G401 (cell line): ENCODE data around the gene STX1B. TPM values are rescaled to one million over a fixed set of nuclear protein-coding genes. Genes with fewer than 3 reads are reported as not detected.
A peak's percentile ranks its signal among the peaks of the same experiment; 100 is the strongest.

Experiments
- DNase-seq: peaks from one replicate; pipeline ENCODE4 v3.0.0-alpha.2; 2015; ENCODE audit warnings: low spot score
- in situ Hi-C: cut with HindIII; loops from 2 replicates; pipeline ENCODE4 v1.10.0; 2016; ENCODE audit warnings: low sequenced_read_pairs, mixed read lengths
- total RNA-seq: library from RNA; depleted of rRNA; stranded (reverse); fragments of >200 nt; shearing (Covaris generic); gene quantifications from 2 replicates; pipeline ENCODE4 v1.2.3, GENCODE V29; 2014

Gene STX1B
- total RNA-seq, 1 experiment from 2014 or later, result 0.37 TPM

- peak; percentile 95 for DNase-seq
- in situ Hi-C loops, result no loop called here
Measured at GRCh38 chr16:30957456-30958174, 52.8 kb downstream of the STX1B start, which contains the start of gene SETD1A. SETD1A (plus strand) TSS chr16:30957754; CDS start chr16:30958732, 978 bp downstream.

GRCh38 chr16:30956601-30957455, 53.6 kb downstream of the STX1B start:
- in situ Hi-C loops, result no loop called here
- DNase-seq, result peak; percentile 73

- in situ Hi-C loops, result no loop called here
- no peak for DNase-seq
Measured at GRCh38 chr16:30954993-30955392, 55.4 kb downstream of the STX1B start.

GRCh38 chr16:30953511-30954124, 56.8 kb downstream of the STX1B start:
- peak; percentile 89 for DNase-seq
- in situ Hi-C loops, result no loop called here

- in situ Hi-C loops, result no loop called here
- DNase-seq, result no peak
Measured at GRCh38 chr16:30953111-30953510, 57.3 kb downstream of the STX1B start.

GRCh38 chr16:30951750-30952149, 58.7 kb downstream of the STX1B start:
- no peak for DNase-seq
- in situ Hi-C loops, result no loop called here

DNA sequence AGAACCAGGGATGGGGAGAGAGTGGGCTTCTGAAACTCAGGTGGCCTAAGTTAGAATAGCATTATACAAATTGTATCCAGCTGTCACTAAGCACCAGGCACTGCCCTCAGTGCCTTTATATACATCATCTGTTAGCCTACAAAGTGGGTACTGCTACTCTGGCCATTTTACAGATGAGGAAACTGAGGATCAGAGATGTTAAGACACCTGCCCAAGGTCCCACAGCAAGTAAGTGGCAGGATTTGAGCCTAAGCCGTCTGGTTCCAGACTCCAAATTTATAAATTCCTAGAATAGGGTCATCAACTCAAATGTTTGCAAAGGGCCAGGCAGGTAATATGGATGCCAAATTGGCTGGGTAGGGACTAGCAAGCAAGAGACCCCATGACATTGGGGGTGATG, 59.2 kb downstream of the STX1B start:
- in situ Hi-C loops, result no loop called here
- DNase-seq, result no peak

- in situ Hi-C loops, result no loop called here
- DNase-seq, result no peak
Measured at GRCh38 chr16:30950516-30951065, 59.8 kb downstream of the STX1B start.

- DNase-seq, result peak; percentile 40
- in situ Hi-C loops, result no loop called here
Measured at GRCh38 chr16:30949650-30950515, 60.6 kb downstream of the STX1B start.

- in situ Hi-C loops, result no loop called here
- DNase-seq, result peak; percentile 76
Measured at GRCh38 chr16:30948667-30949649, 61.5 kb downstream of the STX1B start, which contains the start of gene ORAI3. ORAI3 (plus strand) TSS chr16:30949068; CDS start chr16:30949290, 222 bp downstream.

DNA sequence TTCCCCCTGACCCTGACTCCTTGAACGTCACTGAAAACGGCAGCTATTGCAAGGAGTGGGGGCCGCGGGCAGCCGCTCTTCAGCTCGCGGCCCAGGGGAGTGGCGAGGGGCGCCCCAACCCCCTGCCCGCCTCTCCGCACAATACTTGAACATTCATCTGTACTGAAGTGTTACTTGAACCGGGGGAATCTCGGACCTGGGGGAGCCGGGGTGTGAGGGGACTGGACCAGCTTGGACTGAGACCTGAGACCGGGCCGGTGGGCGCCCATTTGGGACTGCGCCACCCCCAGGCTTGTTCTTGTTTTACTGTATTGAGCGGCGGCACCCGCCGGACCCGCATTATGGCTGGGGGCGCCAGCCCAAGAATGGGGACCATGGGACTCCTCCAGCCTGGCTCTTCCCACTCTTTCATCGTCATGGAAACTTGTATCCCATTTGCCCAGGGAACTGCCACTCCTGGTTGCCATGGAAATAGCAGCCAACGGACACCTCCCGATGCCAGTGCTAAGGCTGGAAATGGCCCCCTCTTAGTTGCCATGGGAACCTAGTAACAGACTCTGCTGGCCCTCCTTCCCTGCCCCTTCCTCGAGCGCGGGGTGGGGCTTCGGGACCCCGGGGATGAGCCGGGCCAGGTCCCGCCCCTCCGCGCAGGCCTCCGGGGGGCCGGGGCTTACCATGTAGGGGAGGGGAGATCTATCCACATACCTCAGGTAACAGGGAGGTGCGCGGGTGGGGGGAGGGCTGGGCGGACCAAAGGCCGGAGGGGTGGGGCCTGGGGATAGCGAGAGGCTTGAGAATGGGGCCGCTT, 62.4 kb downstream of the STX1B start:
- in situ Hi-C loops, result no loop called here

GRCh38 chr16:30947541-30947858, 62.9 kb downstream of the STX1B start:
- in situ Hi-C loops, result no loop called here

More for the DNA sequence above, 62.4 kb downstream of the STX1B start:
- DNase-seq, result peak; percentile 99

GRCh38 chr16:30946671-30947540, 63.5 kb downstream of the STX1B start:
- in situ Hi-C loops, result no loop called here
- no peak for DNase-seq

More at GRCh38 chr16:30947541-30947858, 62.9 kb downstream of the STX1B start:
- no peak for DNase-seq

DNA sequence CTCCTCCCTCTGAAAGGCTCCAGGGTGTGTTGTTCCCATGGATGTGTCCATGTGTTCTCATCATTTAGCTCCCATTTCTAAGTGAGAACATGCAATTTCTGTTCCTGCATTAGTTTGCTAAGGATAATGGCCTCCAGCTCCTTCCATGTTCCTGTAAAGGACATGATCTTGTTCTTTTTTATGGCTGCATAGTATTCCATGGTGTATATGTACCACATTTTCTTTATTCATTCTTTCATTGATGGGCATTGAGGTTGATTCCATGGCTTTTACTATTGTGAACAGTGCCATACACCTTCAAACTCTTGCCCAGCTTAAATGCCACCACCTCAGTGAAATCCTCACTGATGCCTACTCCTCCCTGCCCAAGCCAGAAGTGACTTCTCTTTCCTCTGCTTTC, 66.1 kb downstream of the STX1B start:
- no peak for DNase-seq
- in situ Hi-C loops, result no loop called here

GRCh38 chr16:30942426-30942806, 68.0 kb downstream of the STX1B start:
- DNase-seq, result no peak
- in situ Hi-C loops, result no loop called here
